NOMO-1 treated with DMSO at 0.1 percent for 48 hours (cell line): ENCODE results near the gene HDGFL1.

Experiments
- DNase-seq: peaks from one replicate; lab custom pipeline; 2025; ENCODE audit not compliant: unreplicated experiment; lab: John Stamatoyannopoulos, UW

HDGFL1 gene

DNA sequence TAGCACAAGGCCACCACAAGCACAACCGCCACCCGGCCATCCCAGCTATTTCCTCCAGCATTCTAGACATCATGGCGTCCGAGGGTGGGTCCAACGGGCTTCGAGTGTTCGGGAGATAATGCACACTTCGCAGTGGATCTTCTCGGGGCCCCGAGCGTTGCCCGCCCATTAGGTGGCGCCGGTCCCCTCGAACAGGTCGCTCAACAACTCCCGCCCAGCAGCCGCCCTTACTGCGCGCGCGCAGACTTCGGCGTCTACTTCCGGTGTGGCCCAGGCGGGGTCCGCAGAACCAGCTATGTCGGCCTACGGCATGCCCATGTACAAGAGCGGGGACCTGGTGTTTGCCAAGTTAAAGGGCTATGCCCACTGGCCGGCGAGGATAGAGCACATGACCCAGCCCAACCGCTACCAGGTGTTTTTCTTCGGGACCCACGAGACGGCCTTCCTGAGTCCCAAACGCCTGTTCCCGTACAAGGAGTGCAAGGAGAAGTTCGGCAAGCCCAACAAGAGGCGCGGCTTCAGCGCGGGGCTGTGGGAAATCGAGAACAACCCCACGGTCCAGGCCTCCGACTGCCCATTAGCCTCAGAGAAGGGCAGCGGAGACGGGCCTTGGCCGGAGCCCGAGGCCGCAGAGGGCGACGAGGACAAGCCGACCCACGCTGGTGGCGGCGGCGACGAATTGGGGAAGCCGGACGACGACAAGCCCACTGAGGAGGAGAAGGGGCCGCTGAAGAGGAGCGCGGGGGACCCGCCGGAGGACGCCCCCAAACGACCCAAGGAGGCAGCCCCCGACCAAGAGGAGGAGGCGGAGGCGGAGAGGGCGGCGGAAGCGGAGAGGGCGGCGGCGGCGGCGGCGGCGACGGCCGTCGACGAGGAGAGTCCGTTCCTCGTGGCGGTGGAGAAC lies at the start of gene HDGFL1:
HDGFL1 (plus strand) TSS at position 286 of the 904 bp plus-strand sequence; CDS start at position 296, 10 bp downstream.
- no peak for DNase-seq

DNA sequence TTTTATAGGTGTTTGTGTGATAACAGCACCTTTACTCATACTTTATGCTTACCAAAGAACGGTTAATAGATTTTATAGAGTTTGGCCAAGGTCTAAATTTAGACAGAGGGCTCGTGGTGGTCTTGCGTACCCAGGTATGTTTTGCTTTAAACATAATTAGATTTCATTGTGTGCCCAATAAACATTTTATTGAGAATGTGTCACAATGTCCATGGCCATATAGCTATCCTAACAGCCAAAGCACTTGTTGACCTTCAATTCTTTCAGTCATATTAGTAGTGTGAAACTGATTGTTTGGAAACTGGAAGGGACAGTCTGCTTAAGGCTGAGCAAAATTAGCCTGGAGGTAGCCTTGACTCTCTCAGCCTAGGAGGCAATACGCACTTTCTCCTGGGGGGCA lies 48.3 kb upstream of the HDGFL1 start:
- DNase-seq: no peak

DNA sequence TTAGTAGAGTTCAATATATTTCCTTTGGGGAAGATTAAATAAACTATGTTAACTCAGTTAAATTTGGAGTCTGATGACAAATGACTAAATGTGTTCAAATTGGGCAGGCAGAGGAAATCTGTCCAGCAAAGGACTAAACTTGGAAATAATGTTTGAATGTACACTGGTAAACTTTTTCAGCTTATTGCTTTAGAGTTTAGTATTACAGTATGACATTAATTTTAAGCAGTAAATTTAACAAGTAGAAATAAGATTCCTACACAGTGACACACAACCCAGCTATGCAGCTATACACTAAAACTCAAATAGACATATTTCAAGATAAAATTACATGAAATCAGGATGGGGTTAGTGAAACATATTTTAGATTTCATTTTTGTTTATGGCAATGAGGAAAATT lies 42.6 kb upstream of the HDGFL1 start:
- no peak for DNase-seq

DNA sequence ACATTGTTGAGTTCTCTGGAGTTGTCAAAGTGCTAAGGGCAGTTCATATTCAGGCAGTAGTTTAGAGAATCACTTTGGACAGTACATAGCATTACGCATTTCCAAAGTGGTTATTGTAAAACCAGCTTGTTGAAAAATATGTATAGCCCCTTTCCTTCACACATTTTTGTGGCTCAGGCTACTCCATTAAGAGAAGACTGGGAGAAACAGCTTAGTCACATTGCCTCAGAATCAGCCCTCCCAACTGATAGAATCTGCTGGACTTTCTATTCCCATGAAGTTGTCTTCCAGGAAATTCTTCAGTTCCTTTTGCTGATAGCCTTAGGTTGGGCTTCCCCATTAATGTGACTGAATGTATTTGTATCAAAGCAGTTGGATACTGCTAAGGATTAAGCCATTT lies 39.5 kb upstream of the HDGFL1 start:
- no peak for DNase-seq

DNA sequence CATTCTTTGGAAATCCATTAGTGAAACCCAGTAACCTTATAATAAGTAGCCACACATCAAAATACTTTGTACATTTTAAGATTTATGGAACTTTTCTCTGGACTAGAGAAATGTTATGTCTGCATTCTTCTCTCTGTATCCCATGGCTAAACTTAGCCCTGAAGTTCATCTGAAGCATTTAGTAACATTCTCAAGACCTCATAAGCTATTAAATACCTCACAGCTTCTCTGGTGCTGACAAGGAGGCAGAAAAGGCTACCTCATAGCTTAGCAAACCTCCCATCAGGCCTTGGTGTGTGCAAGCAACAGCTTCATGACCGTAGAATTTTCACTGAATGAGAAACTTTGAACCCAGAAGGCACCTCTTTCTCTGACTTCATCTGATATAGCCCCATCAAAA lies 38.9 kb upstream of the HDGFL1 start:
- DNase-seq: no peak

DNA sequence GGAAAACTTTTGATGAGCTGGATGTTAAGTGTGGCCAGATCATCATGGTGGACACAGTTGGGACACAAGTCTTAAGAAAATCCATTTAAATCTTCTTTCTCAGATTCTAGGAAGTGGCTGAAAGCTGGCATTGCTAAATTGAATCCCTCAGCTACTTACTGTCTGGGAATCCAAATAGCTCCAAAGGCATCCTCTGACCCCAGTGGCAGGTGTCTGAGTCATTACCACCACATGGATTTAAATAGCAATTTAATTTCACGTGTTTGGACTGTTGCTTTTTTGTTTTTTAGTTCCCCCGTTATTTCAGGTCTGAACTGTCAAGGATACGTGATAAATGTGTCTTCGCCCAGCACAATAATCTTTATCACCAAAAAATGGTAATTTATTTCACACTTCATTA lies 33.2 kb upstream of the HDGFL1 start:
- DNase-seq: no peak

DNA sequence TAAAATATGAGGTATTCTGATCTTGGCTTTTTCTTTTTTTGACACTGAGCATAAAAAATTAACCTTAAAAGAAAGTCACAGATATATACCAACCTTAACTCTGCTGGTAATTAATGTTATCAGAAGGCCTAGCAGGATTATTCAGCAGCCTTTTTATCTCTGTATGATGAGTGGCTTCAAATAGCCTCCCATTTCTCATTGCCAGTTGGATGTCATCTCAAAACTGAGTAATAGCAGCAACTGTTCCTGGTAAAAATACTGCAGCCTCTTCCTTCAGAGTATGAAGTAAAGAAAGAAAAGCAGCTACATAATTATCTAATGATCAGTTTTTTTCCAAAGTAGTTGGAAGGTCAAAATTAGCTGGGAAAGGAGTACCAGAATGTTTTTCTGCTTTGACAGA lies 24.9 kb upstream of the HDGFL1 start:
- no peak for DNase-seq

DNA sequence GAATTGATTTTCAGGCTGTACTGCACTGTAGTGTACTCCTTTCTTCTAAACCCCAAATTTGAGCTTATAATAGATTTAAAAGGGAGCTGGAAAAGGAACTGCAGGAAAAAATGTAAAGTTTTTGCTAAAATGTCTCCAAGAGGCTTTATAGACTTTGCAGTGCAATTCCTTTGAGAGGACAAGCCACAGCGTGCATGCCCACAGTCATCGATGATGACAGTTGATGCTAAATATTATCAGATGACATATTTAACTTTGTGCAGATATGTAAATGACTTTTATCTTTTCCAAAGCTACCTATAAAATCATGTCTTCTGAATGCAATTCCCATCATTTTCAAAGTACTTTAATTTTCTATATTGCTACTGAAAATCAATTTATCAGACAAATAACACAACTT lies 24.3 kb upstream of the HDGFL1 start:
- DNase-seq: no peak

DNA sequence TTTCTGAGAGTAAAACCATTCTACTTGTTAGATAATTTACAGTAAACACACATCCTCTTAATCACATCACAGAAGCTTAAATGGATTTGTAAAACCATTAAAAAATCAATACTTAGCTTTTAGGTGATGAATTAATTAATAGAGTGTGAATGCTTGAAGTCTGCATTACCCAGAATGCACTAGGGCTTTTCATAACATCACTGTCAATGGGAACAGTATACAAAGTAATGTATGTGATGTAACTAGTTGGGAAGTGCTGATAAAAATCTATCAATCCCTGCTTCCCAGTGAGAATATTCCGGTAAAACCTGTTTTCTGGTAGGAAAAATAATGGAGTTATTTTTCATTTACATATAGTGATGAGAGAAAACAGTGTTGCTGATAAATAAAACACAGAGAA lies 23.1 kb upstream of the HDGFL1 start:
- DNase-seq: no peak

DNA sequence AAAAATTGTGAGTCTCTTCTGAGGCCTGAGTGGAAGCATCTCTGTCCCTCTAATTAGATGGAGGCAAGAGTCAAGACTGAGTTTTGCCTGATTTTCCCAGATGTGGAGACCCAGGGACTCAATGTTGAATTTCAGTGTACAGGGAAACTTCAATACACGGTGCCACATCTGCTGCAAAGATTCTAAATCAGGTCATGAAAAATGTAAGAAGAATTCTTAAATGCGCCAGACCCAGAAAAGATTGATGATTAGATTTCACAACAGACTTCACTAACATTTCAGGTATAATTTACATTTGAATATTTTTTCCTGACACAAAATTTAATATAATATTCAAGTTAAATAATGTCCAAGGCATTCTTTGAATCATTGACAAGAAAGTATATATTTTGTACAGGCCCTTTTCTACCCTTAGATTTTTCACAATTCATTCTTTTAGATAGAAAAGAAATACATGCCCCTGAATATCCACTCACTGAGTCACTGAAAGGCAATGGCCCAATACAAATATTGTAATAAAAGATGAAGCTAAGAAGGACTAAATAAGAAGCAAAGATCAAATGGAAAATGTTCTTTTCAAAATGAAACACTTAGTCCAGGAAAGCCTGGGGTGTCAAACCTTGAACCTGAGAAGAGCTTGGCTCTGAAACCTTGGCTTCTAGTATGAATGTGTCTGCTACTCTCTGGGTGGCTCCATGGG lies 18.2 kb upstream of the HDGFL1 start:
- no peak for DNase-seq

DNA sequence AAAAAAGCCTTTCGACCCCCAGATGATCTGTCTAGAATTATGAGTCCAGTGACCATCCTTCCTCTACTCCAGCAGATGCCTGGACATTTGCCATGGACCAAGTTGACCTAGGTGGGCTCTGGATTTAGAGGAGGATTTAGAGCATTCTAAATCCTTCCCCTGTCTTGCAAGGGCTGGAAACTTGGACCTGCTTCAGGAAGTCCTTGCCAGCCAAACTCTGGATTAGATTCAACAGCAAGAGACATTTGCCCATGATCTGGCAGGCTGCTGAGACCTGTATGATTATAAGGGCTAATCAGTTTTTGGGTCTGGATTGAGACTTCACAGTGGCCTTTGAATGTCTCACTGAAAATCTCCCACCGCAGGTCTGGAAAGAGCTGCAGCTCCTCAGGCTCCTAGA lies 13.1 kb upstream of the HDGFL1 start:
- DNase-seq: no peak

DNA sequence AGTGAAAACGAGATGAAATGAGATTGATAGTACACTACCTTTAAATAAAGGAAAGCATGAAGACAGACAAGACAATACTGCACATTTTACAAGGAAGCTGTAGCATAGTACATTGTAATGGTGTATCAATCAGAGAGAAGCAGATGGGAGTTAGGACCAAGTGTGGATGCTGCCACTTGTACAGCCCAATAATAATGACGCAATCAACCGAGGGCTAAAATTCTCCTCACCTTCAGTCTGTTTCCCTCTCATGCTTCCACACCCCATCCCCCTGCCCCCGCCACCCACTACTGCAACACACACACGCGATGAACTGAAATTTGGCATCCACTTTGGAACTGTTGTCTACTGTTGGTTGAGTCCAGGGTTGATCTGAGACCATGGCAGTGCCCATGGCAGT lies 12.4 kb upstream of the HDGFL1 start:
- DNase-seq: no peak

DNA sequence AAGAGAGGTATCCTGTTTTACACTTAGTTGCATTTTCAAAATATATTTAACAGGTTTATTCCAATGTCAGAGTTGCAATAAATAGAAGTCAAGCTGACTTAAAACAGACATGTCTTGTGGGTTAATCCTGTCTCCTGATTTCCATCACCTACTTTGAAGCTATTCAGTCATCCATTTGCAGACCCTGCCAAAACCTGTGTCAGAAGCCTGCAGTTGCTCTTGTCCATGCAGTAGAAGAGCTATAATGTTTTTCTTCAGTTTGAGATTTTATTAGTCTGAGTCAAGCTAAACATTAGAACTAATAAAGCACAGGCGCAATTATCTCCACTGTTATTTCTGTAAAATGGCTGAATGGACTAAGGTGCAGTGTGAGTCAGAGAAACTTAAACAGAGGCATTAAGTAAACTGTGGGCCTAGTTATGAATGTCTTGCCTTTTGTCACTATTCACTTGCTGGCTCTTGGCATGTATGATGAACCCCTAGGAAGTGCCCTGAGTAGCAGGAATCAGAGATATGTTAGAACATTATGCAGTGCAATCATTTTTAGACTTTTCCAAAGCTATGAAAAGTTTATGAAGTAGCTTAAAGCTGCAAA lies 11.0 kb upstream of the HDGFL1 start:
- no peak for DNase-seq

DNA sequence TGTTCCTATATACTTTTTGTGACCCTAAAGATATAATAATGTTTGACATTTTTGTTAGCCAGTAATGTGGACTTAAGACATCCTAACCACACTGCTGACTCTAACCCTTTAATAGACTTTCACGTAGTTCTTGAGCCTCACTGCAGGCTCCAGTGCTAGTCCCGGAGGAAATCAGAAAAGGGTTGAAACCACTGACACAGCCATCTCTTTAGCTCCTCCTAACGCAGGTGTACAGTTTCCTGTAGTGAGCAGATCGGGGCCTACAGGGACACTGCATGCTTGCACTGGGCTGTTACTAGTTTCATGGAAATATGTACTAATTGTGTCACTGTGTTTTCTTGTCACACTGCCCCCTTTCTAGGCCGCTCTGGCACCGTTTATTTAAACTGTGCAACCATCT lies 512 bp upstream of the HDGFL1 start:
- no peak for DNase-seq

DNA sequence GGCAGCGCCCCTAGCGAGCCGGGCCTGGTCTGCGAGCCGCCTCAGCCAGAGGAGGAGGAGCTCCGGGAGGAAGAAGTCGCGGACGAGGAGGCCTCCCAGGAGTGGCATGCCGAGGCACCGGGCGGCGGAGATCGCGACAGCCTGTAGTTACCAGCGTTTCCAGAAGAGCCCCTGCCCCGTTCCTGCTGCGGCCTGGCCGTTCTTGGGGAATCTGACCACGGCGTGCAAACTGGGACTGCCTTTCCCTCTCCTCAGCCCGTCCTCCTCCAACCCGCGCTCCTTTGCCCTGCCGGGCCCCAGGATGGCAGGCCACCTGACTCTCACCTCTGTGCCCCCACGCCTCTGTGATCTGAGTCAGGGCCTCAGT lies 802 bp downstream of the HDGFL1 start:
- DNase-seq: no peak

DNA sequence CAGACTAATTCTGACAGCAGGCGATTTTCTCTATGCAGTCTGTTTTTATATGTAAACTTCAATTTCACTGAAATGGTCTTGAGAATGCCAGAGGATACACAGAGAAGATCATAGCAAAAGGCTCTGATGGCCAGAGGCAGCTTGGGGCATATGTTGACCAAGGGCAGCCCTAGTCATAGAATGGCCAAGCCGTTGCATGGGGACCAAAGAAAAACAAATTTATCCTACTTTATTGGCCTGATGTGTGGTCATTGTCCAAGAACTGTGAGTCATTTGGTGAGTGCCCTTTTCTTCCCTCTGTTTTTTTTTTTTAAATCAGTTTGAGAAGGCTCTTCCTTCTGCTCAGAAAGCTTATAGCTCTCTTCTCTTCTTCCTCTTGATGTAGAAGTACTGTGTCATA lies 5.8 kb downstream of the HDGFL1 start:
- DNase-seq: no peak

DNA sequence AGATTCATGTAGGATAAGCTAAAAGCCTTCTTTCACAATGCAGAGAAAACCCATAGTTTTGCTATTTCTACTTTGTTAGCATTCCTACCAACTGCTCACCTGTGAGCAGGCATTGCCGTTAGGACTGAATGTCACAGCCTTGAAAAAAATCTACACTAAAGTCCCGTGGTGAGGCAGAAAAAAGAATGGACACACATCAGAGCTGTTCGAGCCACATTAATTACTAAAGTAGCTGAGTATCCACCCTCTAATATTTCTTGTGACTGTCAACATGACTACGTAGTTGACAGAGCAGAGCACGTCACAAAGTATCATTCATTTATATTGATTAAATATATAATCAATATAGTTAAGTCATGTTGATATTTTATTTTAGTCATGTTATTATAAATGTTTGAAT lies 10.1 kb downstream of the HDGFL1 start:
- no peak for DNase-seq

DNA sequence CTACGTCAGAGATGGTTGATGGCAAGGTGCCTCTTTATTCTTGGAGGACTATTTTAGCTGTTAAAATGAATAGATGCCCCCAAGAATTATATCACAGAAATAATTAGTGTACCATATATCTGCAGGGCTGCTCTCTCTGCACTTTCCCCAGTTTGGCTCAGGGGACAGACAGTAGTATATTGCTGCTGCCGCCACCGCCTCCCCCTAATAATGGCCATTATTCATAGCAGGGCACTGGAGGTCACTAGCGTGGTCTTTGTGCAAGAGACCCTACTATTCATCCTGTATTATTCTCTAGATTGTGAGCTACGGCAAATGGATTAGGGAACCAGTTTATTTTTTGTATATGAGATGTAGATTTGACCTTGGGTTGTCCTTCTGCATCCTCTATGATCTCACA lies 11.0 kb downstream of the HDGFL1 start:
- no peak for DNase-seq

DNA sequence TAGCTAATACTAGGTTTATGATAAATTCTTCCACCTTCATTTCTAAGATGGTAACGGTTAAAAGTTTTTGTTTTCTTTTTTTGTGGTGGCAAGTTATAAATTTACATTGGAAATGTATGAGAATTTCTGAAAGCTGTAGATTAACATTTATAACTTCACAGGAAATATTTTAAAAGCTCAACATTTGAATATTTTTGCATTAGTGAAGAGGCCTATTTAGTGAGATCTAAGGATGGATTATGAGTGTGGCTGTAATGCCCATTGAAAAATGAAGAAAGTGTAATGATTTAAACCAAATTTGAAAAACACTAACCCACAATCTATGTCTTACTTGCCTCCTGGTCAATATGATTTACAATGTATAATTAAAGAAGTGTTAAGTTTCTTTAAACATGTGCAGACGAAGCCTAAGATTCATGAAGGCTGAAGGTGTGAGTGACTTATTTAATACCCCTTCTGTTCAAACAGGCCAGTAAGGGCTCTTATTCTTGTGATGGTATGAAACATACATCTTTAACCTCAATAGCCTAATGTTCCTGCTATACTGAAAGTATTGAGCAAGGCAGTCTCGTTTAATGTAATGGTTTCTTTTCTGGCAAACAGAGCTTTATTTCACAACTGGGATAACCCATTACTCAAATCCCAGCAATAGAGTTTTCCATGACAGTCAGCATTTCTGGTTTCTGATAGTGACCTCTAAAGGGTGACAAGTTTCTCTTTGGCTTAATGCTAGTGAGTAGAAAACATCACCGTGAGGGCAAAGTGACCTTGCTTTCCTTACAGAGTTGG lies 13.2 kb downstream of the HDGFL1 start:
- DNase-seq: no peak

DNA sequence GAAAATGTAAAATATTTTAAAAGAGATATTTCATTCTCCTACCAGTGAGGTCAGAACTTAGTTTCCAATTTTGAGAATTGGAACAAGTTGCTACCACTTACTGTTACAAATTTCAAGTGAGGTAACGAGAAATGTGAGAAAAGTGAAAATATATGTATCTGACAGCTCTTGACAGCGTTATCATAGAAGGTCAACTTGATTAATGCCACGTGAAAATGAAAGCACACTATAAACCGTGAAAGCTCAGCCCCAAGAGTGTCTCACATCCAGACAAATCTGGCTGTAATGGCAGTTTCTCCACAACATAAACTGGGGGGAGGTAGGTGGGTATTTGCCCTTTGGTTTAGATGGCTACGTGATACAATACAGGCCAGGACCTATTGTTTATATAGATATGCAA lies 13.9 kb downstream of the HDGFL1 start:
- DNase-seq: no peak

DNA sequence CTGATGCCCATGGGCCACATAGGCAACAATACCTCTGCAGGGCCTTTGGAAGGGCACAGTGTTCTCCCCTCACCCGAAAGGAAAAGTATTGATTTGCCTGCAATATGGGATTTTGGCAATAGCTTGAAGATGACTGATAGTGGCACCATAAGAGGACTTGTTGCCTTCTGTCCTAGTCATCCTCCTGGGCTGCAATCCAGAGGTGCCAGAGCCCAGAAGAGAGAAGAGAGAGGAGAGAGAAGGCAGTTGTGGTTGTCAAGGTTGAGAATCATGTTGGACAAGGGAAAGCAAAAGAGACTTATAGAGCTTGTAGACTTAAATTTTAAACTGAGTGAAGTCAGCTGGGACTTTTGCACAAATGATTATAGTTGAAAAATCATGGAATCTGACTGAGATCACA lies 14.6 kb downstream of the HDGFL1 start:
- DNase-seq: no peak
